H1 (cell line): ENCODE measurements around the gene ARHGAP8.
"Not testable (repeated sequence)": the region's sequence is repeated elsewhere in the genome, so short reads cannot be mapped to it uniquely, and the experiment has no call there.

Experiments used
- CEBPB ChIP-seq: IDR thresholded peaks from 2 replicates; pipeline ENCODE4 v1.6.1; 2012; ENCODE audit warnings: low read depth, low read length
- CTCF ChIP-seq, 3 experiments: IDR thresholded peaks; 1 replicate in 2 of 3; 2 replicates in 1 of 3; pipeline versions ENCODE4 v1.5.1 to v1.6.1; 2011; ENCODE audit warnings: low read length in 3 of 3, mild to moderate bottlenecking in 3 of 3, inconsistent platforms in 2 of 3, low read depth in 1 of 3, moderate library complexity in 1 of 3; ENCODE audit not compliant: insufficient read depth in 1 of 3; ENCODE audit errors: control extremely low read depth in 1 of 3
- KDM1A ChIP-seq: fragments of 200-600, 300-600 bp; sonication (generic); IDR thresholded peaks from 2 replicates; pipeline ENCODE4 v1.7.1; 2016; ENCODE audit warnings: mild to moderate bottlenecking, low read length, borderline replicate concordance
- POLR2A ChIP-seq, 2 experiments: IDR thresholded peaks; 1 replicate in 1 of 2; 2 replicates in 1 of 2; pipeline ENCODE4 v1.6.1; 2011; ENCODE audit warnings: low read depth in 2 of 2, low read length in 2 of 2, mild to moderate bottlenecking in 2 of 2; ENCODE audit errors: control extremely low read depth in 1 of 2
- POLR2AphosphoS5 ChIP-seq: IDR thresholded peaks from 2 replicates; pipeline ENCODE4 v1.6.1; 2011; ENCODE audit warnings: low read depth, low read length
- SIN3A ChIP-seq, 2 experiments: IDR thresholded peaks in 1 of 2; conservative IDR thresholded peaks in 1 of 2; 2 replicates each; pipeline ENCODE4 v1.6.1; 2011 to 2012; ENCODE audit warnings: low read length in 2 of 2, improper control_type of control experiment in 1 of 2, low read depth in 1 of 2, mild to moderate bottlenecking in 1 of 2
- SP1 ChIP-seq: IDR thresholded peaks from 2 replicates; pipeline ENCODE4 v1.6.1; 2011; ENCODE audit warnings: low read depth, low read length
- TCF12 ChIP-seq: IDR thresholded peaks from 2 replicates; pipeline ENCODE4 v1.6.1; 2011; ENCODE audit warnings: low read depth, mild to moderate bottlenecking, low read length

- TF ChIP-seq CTCF (IDR thresholded peaks at IDR 0.05; ENCODE audit: control extremely low read depth in 1 of 3, insufficient read depth in 1 of 3, low read depth in 1 of 3, low read length in 3 of 3); CEBPB; SP1; SIN3A (conservative IDR thresholded peaks at IDR 0.05 in 1 of 2, IDR thresholded peaks at IDR 0.05 in 1 of 2; ENCODE audit: low read depth in 1 of 2, low read length in 2 of 2); TCF12; POLR2AphosphoS5; KDM1A; POLR2A (IDR thresholded peaks at IDR 0.05; ENCODE audit: control extremely low read depth in 1 of 2, low read depth in 2 of 2, low read length in 2 of 2): not testable (repeated sequence)
These were observed 47.7 kb downstream of the ARHGAP8 start for GRCh38 chr22:44799946-44800634.
